K562 (cell line): ENCODE data around the gene DNAH17.

ENCODE experiments used
- BRF2 ChIP-seq: IDR thresholded peaks from 3 replicates; pipeline ENCODE4 v1.6.1; 2011; ENCODE audit warnings: borderline replicate concordance, mild to moderate bottlenecking; ENCODE audit not compliant: insufficient read length, insufficient read depth
- CTCF ChIP-seq, 3 experiments: IDR thresholded peaks in 2 of 3; conservative IDR thresholded peaks in 1 of 3; 2 replicates each; pipeline ENCODE4 v1.5.1; 2011 to 2012; ENCODE audit warnings: low read length in 3 of 3, mild to moderate bottlenecking in 3 of 3, control low read depth in 2 of 3, improper control_type of control experiment in 1 of 3, inconsistent platforms in 1 of 3, low read depth in 1 of 3, mixed read lengths in 1 of 3, moderate library complexity in 1 of 3; ENCODE audit not compliant: insufficient read depth in 2 of 3
- MAZ ChIP-seq, 2 experiments: fragments of 450-650 bp in 1 of 2; sonication (generic) in 1 of 2; formaldehyde crosslinking; IDR thresholded peaks in 1 of 2; conservative IDR thresholded peaks in 1 of 2; 2 replicates each; pipeline versions ENCODE4 v1.4.0 to v1.5.0; 2020; ENCODE audit warnings: mild to moderate bottlenecking in 1 of 2, missing genetic modification reagents in 1 of 2
- NCOA4 ChIP-seq: fragments of 450-650 bp; IDR thresholded peaks from 2 replicates; pipeline ENCODE4 v1.6.1; 2018; ENCODE audit warnings: mild to moderate bottlenecking; ENCODE audit not compliant: partially characterized antibody
- SNRNP70 ChIP-seq: fragments of 200-400 bp; formaldehyde crosslinking; optimal IDR thresholded peaks from 2 replicates; pipeline ENCODE3; 2017; ENCODE audit warnings: low read depth, low read length

GRCh38 chr17:78471635-78472034, 105.6 kb downstream of the DNAH17 start:
- no peak for TF ChIP-seq NCOA4
- no peak for TF ChIP-seq BRF2
- no peak for TF ChIP-seq MAZ (CRISPR knock-in tag; conservative IDR thresholded peaks at IDR 0.05 in 1 of 2, IDR thresholded peaks at IDR 0.05 in 1 of 2)
- no peak for TF ChIP-seq SNRNP70
- no peak for TF ChIP-seq CTCF (IDR thresholded peaks at IDR 0.05 in 2 of 3, conservative IDR thresholded peaks at IDR 0.05 in 1 of 3; ENCODE audit: insufficient read depth in 2 of 3, low read depth in 1 of 3, low read length in 3 of 3)
